ENCODE results near the gene ADAM22.

DNA sequence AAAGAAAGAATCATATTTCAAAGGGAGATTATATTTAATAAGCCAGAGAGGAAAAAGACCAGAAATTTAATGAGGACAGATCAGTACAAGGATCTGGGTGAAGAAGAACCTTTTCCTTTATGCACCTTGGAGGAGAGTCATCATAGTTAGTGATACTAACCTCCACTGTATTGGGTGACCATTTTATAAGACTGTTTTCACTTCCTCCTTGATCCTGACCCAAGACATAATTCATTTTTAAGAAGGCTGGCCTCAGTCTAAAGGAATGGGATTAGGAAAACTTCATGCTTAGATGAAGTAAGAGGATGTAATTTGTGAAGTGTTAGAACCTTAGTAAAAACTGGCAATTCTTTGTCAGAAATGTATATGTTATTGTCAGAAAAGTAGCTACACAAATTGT, 68.6 kb downstream of the ADAM22 start:
- TF ChIP-seq, protein P1, sequence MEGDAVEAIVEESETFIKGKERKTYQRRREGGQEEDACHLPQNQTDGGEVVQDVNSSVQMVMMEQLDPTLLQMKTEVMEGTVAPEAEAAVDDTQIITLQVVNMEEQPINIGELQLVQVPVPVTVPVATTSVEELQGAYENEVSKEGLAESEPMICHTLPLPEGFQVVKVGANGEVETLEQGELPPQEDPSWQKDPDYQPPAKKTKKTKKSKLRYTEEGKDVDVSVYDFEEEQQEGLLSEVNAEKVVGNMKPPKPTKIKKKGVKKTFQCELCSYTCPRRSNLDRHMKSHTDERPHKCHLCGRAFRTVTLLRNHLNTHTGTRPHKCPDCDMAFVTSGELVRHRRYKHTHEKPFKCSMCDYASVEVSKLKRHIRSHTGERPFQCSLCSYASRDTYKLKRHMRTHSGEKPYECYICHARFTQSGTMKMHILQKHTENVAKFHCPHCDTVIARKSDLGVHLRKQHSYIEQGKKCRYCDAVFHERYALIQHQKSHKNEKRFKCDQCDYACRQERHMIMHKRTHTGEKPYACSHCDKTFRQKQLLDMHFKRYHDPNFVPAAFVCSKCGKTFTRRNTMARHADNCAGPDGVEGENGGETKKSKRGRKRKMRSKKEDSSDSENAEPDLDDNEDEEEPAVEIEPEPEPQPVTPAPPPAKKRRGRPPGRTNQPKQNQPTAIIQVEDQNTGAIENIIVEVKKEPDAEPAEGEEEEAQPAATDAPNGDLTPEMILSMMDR (IDR thresholded peaks at IDR 0.05): no peak
- TF ChIP-seq RFX5 (IDR thresholded peaks at IDR 0.05): no peak
- TF ChIP-seq POLR2A (IDR thresholded peaks at IDR 0.05; ENCODE audit: low read length): no peak
- no peak for TF ChIP-seq ZSCAN20 (CRISPR knock-in tag; IDR thresholded peaks at IDR 0.05)
- TF ChIP-seq, protein P2, sequence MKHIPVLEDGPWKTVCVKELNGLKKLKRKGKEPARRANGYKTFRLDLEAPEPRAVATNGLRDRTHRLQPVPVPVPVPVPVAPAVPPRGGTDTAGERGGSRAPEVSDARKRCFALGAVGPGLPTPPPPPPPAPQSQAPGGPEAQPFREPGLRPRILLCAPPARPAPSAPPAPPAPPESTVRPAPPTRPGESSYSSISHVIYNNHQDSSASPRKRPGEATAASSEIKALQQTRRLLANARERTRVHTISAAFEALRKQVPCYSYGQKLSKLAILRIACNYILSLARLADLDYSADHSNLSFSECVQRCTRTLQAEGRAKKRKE (CRISPR knock-in tag; IDR thresholded peaks at IDR 0.05; ENCODE audit: low read depth): no peak
- TF ChIP-seq HOXA7 (CRISPR knock-in tag; IDR thresholded peaks at IDR 0.05): no peak
- TF ChIP-seq CEBPB (IDR thresholded peaks at IDR 0.05): no peak
- no peak for TF ChIP-seq KDM5A (IDR thresholded peaks at IDR 0.05)
- TF ChIP-seq BHLHE40 (IDR thresholded peaks at IDR 0.05; ENCODE audit: low read depth, low read length): no peak
- TF ChIP-seq EP300 (IDR thresholded peaks at IDR 0.05): no peak
- no peak for TF ChIP-seq JUN (IDR thresholded peaks at IDR 0.05)
- TF ChIP-seq REST (IDR thresholded peaks at IDR 0.05): no peak

Data from A549 (cell line).